ENCODE measurements around the gene STMP1. TPM values are rescaled to one million over a fixed set of nuclear protein-coding genes. Genes with fewer than 3 reads are reported as not detected.

Gene STMP1
- total and polyA plus RNA-seq, 2 experiments from 2014 or later: 23.0 to 78.4 TPM

GRCh38 chr7:135706858-135707569 lies 44.7 kb downstream of the STMP1 start:
- no peaks in the 10 kb centered on the region for H3K79me2 ChIP-seq (replicated peaks; ENCODE audit: insufficient read depth)
- no peak overlapping the region for H3K4me3 ChIP-seq
- no peaks in the 10 kb centered on the region for H4K20me1 ChIP-seq (replicated peaks; ENCODE audit: insufficient read depth)
- ATAC-seq (no peak), DNase-seq (ENCODE audit: low spot score) (no peak)
- no peak overlapping the region for H3K4me2 ChIP-seq
- TF ChIP-seq EZH2 (IDR thresholded peaks at IDR 0.05; ENCODE audit: low read depth, unreplicated experiment) (no peak), CREB1 (CRISPR knock-in tag; IDR thresholded peaks at IDR 0.05; ENCODE audit: low read depth) (no peak), STAT1 (IDR thresholded peaks at IDR 0.05; ENCODE audit: unreplicated experiment) (no peak), POLR2AphosphoS5 (IDR thresholded peaks at IDR 0.05; ENCODE audit: low read depth) (no peak), NANOG (IDR thresholded peaks at IDR 0.05; ENCODE audit: borderline replicate concordance) (no peak), ZNF114 (CRISPR knock-in tag; IDR thresholded peaks at IDR 0.05) (no peak), REST (IDR thresholded peaks at IDR 0.05; ENCODE audit: unreplicated experiment) (no peak)
- TF ChIP-seq, protein P1, sequence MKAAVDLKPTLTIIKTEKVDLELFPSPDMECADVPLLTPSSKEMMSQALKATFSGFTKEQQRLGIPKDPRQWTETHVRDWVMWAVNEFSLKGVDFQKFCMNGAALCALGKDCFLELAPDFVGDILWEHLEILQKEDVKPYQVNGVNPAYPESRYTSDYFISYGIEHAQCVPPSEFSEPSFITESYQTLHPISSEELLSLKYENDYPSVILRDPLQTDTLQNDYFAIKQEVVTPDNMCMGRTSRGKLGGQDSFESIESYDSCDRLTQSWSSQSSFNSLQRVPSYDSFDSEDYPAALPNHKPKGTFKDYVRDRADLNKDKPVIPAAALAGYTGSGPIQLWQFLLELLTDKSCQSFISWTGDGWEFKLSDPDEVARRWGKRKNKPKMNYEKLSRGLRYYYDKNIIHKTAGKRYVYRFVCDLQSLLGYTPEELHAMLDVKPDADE (IDR thresholded peaks at IDR 0.05): no peak
- TF ChIP-seq, protein P2, sequence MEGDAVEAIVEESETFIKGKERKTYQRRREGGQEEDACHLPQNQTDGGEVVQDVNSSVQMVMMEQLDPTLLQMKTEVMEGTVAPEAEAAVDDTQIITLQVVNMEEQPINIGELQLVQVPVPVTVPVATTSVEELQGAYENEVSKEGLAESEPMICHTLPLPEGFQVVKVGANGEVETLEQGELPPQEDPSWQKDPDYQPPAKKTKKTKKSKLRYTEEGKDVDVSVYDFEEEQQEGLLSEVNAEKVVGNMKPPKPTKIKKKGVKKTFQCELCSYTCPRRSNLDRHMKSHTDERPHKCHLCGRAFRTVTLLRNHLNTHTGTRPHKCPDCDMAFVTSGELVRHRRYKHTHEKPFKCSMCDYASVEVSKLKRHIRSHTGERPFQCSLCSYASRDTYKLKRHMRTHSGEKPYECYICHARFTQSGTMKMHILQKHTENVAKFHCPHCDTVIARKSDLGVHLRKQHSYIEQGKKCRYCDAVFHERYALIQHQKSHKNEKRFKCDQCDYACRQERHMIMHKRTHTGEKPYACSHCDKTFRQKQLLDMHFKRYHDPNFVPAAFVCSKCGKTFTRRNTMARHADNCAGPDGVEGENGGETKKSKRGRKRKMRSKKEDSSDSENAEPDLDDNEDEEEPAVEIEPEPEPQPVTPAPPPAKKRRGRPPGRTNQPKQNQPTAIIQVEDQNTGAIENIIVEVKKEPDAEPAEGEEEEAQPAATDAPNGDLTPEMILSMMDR (conservative IDR thresholded peaks at IDR 0.05; ENCODE audit: low read depth in 2 of 2): no peak
- H3F3A ChIP-seq (replicated peaks; ENCODE audit: low read depth): 0 out of 2 replicates have a peak, but pooled peaks cover 3% of the 10 kb centered on the region
- H3K27me3 ChIP-seq (ENCODE audit: insufficient read depth): no peaks in the 10 kb centered on the region
- Mint-ChIP-seq H3K36me3 (ENCODE audit: low read depth) (no peaks in the 10 kb centered on the region), H3K4me3 (no peak overlapping the region), H3K9me3 (no peaks in the 10 kb centered on the region), H3K4me1 (peaks cover 12% of the 10 kb centered on the region; the same call in 2 of the 3 replicates), H3K27me3 (ENCODE audit: insufficient read depth, low read depth, poor library complexity) (peaks cover 8% of the 10 kb centered on the region), H3K27ac (no peak overlapping the region)
- no peak overlapping the region for H3K27ac ChIP-seq (ENCODE audit: low read depth)
- H3K4me1 ChIP-seq (ENCODE audit: insufficient read depth): peaks cover 6% of the 10 kb centered on the region; the same call in 1 of the 2 replicates
- H3K9me2 ChIP-seq (ENCODE audit: insufficient read depth): no peaks in the 10 kb centered on the region; the same call in 1 of the 2 replicates
- H3K36me3 ChIP-seq (ENCODE audit: insufficient read depth): no peaks in the 10 kb centered on the region
- H2AFZ ChIP-seq: no peak overlapping the region
